CD14-positive monocyte (primary cell): ENCODE measurements around the gene UNC5C. TPM values are rescaled to one million over a fixed set of nuclear protein-coding genes. Genes with fewer than 3 reads are reported as not detected.
A peak's percentile ranks its signal among the peaks of the same experiment; 100 is the strongest.

Experiments
- DNase-seq, 3 donors: peaks; one replicate each; pipeline ENCODE4 v3.0.0-alpha.2; 2011 to 2022
- H2AFZ ChIP-seq: 2 replicates; pipeline ENCODE4 v1.6.0; 2012; ENCODE audit warnings: mild to moderate bottlenecking, low read depth, low read length, inconsistent platforms; ENCODE audit not compliant: insufficient read depth, poor library complexity, severe bottlenecking
- H3K27ac ChIP-seq, 2 donors: 1 replicate in 1 of 2; 2 replicates in 1 of 2; pipeline ENCODE4 v1.5.1; 2012 to 2013; ENCODE audit warnings: low read length in 2 of 2, control low read depth in 1 of 2, inconsistent platforms in 1 of 2, low read depth in 1 of 2, mild to moderate bottlenecking in 1 of 2
- H3K27me3 ChIP-seq, 2 donors: one replicate each; pipeline versions ENCODE4 v1.6.0 to v1.6.1; 2011 to 2013; ENCODE audit warnings: low read length in 2 of 2; ENCODE audit not compliant: control insufficient read depth in 2 of 2, insufficient read depth in 2 of 2
- H3K36me3 ChIP-seq, 2 donors: replicated peaks in 1 of 2; 1 replicate in 1 of 2; 2 replicates in 1 of 2; pipeline versions ENCODE4 v1.5.1 to v1.6.1; 2012 to 2013; ENCODE audit warnings: low read length in 2 of 2, control low read depth in 1 of 2, inconsistent platforms in 1 of 2, mild to moderate bottlenecking in 1 of 2; ENCODE audit not compliant: insufficient read depth in 2 of 2, control insufficient read depth in 1 of 2
- H3K4me1 ChIP-seq, 2 donors: 1 replicate in 1 of 2; 2 replicates in 1 of 2; pipeline versions ENCODE4 v1.5.1 to v1.6.1; 2012 to 2013; ENCODE audit warnings: low read length in 2 of 2, control low read depth in 1 of 2, inconsistent platforms in 1 of 2, mild to moderate bottlenecking in 1 of 2, moderate library complexity in 1 of 2; ENCODE audit not compliant: insufficient read depth in 2 of 2, control insufficient read depth in 1 of 2
- H3K4me2 ChIP-seq: replicated peaks from 2 replicates; pipeline ENCODE3; 2012; ENCODE audit warnings: low read length, moderate library complexity, mild to moderate bottlenecking; ENCODE audit not compliant: poor library complexity, severe bottlenecking; ENCODE audit errors: extremely low read depth
- H3K4me3 ChIP-seq, 3 experiments: fragments of 200-600 bp in 1 of 3; sonication (generic) in 1 of 3; replicated peaks in 1 of 3; 1 replicate in 2 of 3; 2 replicates in 1 of 3; pipeline ENCODE4 v1.5.1; 2011 to 2013; ENCODE audit warnings: low read length in 3 of 3, mild to moderate bottlenecking in 3 of 3, control low read depth in 2 of 3, low read depth in 2 of 3, inconsistent platforms in 1 of 3, moderate library complexity in 1 of 3
- H3K79me2 ChIP-seq: 2 replicates; pipeline ENCODE4 v1.6.0; 2012; ENCODE audit warnings: mild to moderate bottlenecking, control low read depth, inconsistent platforms, low read length, moderate library complexity; ENCODE audit not compliant: insufficient read depth
- H3K9ac ChIP-seq: 2 replicates; pipeline ENCODE4 v1.6.0; 2017; ENCODE audit warnings: low read length, mild to moderate bottlenecking; ENCODE audit not compliant: insufficient read depth, poor library complexity, severe bottlenecking
- H3K9me3 ChIP-seq, 2 donors: replicated peaks in 1 of 2; 1 replicate in 1 of 2; 2 replicates in 1 of 2; pipeline versions ENCODE4 v1.5.1 to v1.6.1; 2012 to 2013; ENCODE audit warnings: low read length in 2 of 2, control low read depth in 1 of 2; ENCODE audit not compliant: control insufficient read depth in 1 of 2, insufficient read depth in 1 of 2
- H4K20me1 ChIP-seq: 2 replicates; pipeline ENCODE4 v1.6.0; 2012; ENCODE audit warnings: mild to moderate bottlenecking, low read length, control low read depth, moderate library complexity; ENCODE audit not compliant: insufficient read depth
- H3K27ac Mint-ChIP-seq, 7 donors: one replicate each; pipeline ENCODE4 v1.8.0; 2020; ENCODE audit warnings: mild to moderate bottlenecking in 7 of 7, mixed read lengths in 7 of 7, moderate library complexity in 6 of 7, inconsistent platforms in 2 of 7
- H3K27me3 Mint-ChIP-seq, 3 donors: one replicate each; pipeline ENCODE4 v1.8.0; 2021 to 2022; ENCODE audit warnings: low read depth in 3 of 3, mild to moderate bottlenecking in 3 of 3, mixed read lengths in 3 of 3, moderate library complexity in 3 of 3, inconsistent platforms in 1 of 3
- H3K36me3 Mint-ChIP-seq, 2 donors: one replicate each; pipeline ENCODE4 v1.8.0; 2020; ENCODE audit warnings: mixed read lengths in 2 of 2, inconsistent platforms in 1 of 2, mild to moderate bottlenecking in 1 of 2
- H3K4me1 Mint-ChIP-seq: one replicate; pipeline ENCODE4 v1.8.0; 2020; ENCODE audit warnings: mild to moderate bottlenecking, mixed read lengths
- H3K4me3 Mint-ChIP-seq, 2 donors: one replicate each; pipeline ENCODE4 v1.8.0; 2020; ENCODE audit warnings: mild to moderate bottlenecking in 2 of 2, mixed read lengths in 2 of 2, moderate library complexity in 1 of 2
- H3K9me3 Mint-ChIP-seq, 7 donors: one replicate each; pipeline ENCODE4 v1.8.0; 2020 to 2022; ENCODE audit warnings: mixed read lengths in 7 of 7, mild to moderate bottlenecking in 6 of 7, moderate library complexity in 6 of 7, inconsistent platforms in 2 of 7
- CTCF ChIP-seq: fragments of 200-600 bp; IDR thresholded peaks from one replicate; pipeline ENCODE4 v1.8.0; 2022; ENCODE audit warnings: antibody characterized with exemption, mild to moderate bottlenecking
- WGBS: methylation state at CpG from one replicate; pipeline ENCODE4 v1.1.5; 2013; ENCODE audit warnings: missing lambda C conversion rate; ENCODE audit not compliant: insufficient coverage; 5-methylcytosine and 5-hydroxymethylcytosine counted together
- intact Hi-C, 2 donors: fragments of 100-400 bp; cut with micrococcal nuclease; formaldehyde crosslinking; loops; one replicate each; pipeline versions ENCODE4 v1.15.0 to v1.15.1; 2023
- polyA plus RNA-seq, 3 donors: library from polyadenylated mRNA; depleted of rRNA in 1 of 3; unstranded in 2 of 3; stranded (reverse) in 1 of 3; fragments of 300-500 nt in 2 of 3; fragments of >200 nt in 1 of 3; fragmentation: Illumina TruSeq in 2 of 3; gene quantifications; 1 replicate in 2 of 3; 2 replicates in 1 of 3; pipeline ENCODE4 v1.2.3, GENCODE V29; 2012 to 2021

Gene UNC5C
- polyA plus RNA-seq, 3 donors: 0.03 TPM; not detected in 2

DNA sequence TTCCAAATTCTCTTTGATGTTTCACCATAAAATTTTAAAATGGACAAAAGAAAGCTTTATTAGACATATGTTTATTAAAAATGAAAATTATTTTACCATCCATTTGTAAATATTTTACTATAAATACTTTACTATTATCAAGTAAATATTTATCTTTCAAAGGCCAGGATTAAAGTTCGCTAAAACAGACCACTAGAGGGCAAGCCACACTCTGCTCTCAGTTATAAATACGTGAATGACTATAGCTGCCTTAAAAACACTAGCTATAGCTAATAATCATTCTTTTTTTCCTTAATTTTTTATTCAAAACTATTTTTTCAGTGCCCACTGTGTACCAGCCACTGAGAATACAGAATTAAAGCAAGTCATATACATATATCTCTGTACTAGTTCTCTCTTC lies 38.6 kb downstream of the UNC5C start:
- H3K9me3 ChIP-seq: no peaks in the 10 kb centered on the region
- no peaks in the 10 kb centered on the region for H3K79me2 ChIP-seq
- TF ChIP-seq CTCF: peak; percentile 61
- no peak overlapping the region for H3K27ac Mint-ChIP-seq
- peaks cover 0 to 1% (median 0%) of the 10 kb centered on the region in 3 donors for H3K27me3 Mint-ChIP-seq
- H3K9ac ChIP-seq: no peak overlapping the region
- no CpG with 5 or more reads among the region's 2 CpGs for WGBS
- H3K36me3 Mint-ChIP-seq: no peaks in the 10 kb centered on the region
- H4K20me1 ChIP-seq: no peaks in the 10 kb centered on the region
- no peak for DNase-seq
- H3K27me3 ChIP-seq: no peaks in the 10 kb centered on the region
- no peaks in the 10 kb centered on the region for H3K36me3 ChIP-seq
- intact Hi-C loops: no loop called here
- H3K27ac ChIP-seq: no peak overlapping the region
- H3K4me2 ChIP-seq: no peak overlapping the region
- no peak overlapping the region for H2AFZ ChIP-seq
- H3K4me1 ChIP-seq: no peaks in the 10 kb centered on the region
- no peak overlapping the region for H3K4me3 ChIP-seq
- no peak overlapping the region for H3K4me3 Mint-ChIP-seq
- H3K4me1 Mint-ChIP-seq: no peaks in the 10 kb centered on the region
- H3K9me3 Mint-ChIP-seq: peaks cover 0 to 2% (median 0%) of the 10 kb centered on the region in 7 donors

- H3K4me1 ChIP-seq: no peaks in the 10 kb centered on the region
- H4K20me1 ChIP-seq: no peaks in the 10 kb centered on the region
- DNase-seq: no peak
- no peaks in the 10 kb centered on the region for H3K4me1 Mint-ChIP-seq
- H3K4me2 ChIP-seq: no peak overlapping the region
- no peaks in the 10 kb centered on the region for H3K36me3 ChIP-seq
- H3K27me3 Mint-ChIP-seq: peaks cover 0 to 2% (median 1%) of the 10 kb centered on the region in 3 donors
- H3K36me3 Mint-ChIP-seq: no peaks in the 10 kb centered on the region
- H2AFZ ChIP-seq: no peak overlapping the region
- H3K4me3 Mint-ChIP-seq: no peak overlapping the region
- H3K27ac Mint-ChIP-seq: no peak overlapping the region
- no peak for TF ChIP-seq CTCF
- no peaks in the 10 kb centered on the region for H3K9me3 ChIP-seq
- peaks cover 0 to 2% (median 0%) of the 10 kb centered on the region in 7 donors for H3K9me3 Mint-ChIP-seq
- no peaks in the 10 kb centered on the region for H3K27me3 ChIP-seq
- intact Hi-C loops: no loop called here
- no peaks in the 10 kb centered on the region for H3K79me2 ChIP-seq
- H3K27ac ChIP-seq: no peak overlapping the region
- H3K4me3 ChIP-seq: no peak overlapping the region
- no peak overlapping the region for H3K9ac ChIP-seq
- no CpG with 5 or more reads among the region's 1 CpG for WGBS
Measured at GRCh38 chr4:95508421-95508820, 40.4 kb downstream of the UNC5C start.
